H1 (cell line): ENCODE data around the gene NBEA. TPM values are rescaled to one million over a fixed set of nuclear protein-coding genes. Genes with fewer than 3 reads are reported as not detected.

Source experiments
- CTCF ChIA-PET: fragments of 300-600 bp; sonication (Branson Sonifier 250); formaldehyde crosslinking; loops from one replicate; lab custom pipeline; 2021; ENCODE audit not compliant: partially characterized antibody; lab: Charles Lee
- POLR2A ChIA-PET: fragments of 300-600 bp; sonication (Branson Sonifier 250); formaldehyde crosslinking; loops from one replicate; lab custom pipeline; 2021; ENCODE audit warnings: inconsistent platforms; ENCODE audit not compliant: partially characterized antibody; lab: Charles Lee
- DNase-seq, 2 experiments: peaks; one replicate each; pipeline versions ENCODE4 v3.0.0 to v3.0.0-alpha.2; 2010 to 2022; ENCODE audit warnings: low spot score in 2 of 2, low read depth in 1 of 2, mixed read lengths in 1 of 2
- FAIRE-seq: peaks from 2 replicates; lab custom pipeline; 2011; peaks lifted over from hg19 to GRCh38; lab: Jason Lieb, UNC
- H2AFZ ChIP-seq: 2 replicates; pipeline ENCODE4 v1.8.1; 2012; ENCODE audit warnings: low read length, inconsistent platforms
- H2AK5ac ChIP-seq: 2 replicates; pipeline ENCODE4 v1.6.1; 2013; ENCODE audit warnings: low read depth, low read length
- H2BK120ac ChIP-seq: replicated peaks from 2 replicates; pipeline ENCODE3; 2013; ENCODE audit warnings: low read depth, low read length, inconsistent platforms
- H2BK12ac ChIP-seq: 2 replicates; pipeline ENCODE4 v1.6.1; 2013; ENCODE audit warnings: low read depth, low read length
- H2BK15ac ChIP-seq: 2 replicates; pipeline ENCODE4 v1.6.1; 2013; ENCODE audit warnings: low read length
- H2BK20ac ChIP-seq: 2 replicates; pipeline ENCODE4 v1.6.1; 2013; ENCODE audit warnings: low read length
- H2BK5ac ChIP-seq: 2 replicates; pipeline ENCODE4 v1.6.1; 2013; ENCODE audit warnings: low read depth, low read length
- H3K14ac ChIP-seq: 2 replicates; pipeline ENCODE4 v1.6.1; 2013; ENCODE audit warnings: inconsistent platforms; ENCODE audit not compliant: insufficient read length
- H3K18ac ChIP-seq: 2 replicates; pipeline ENCODE4 v1.6.1; 2013; ENCODE audit warnings: low read length; ENCODE audit errors: extremely low read depth
- H3K23ac ChIP-seq: 2 replicates; pipeline ENCODE4 v1.6.1; 2013; ENCODE audit warnings: inconsistent platforms; ENCODE audit not compliant: insufficient read length
- H3K23me2 ChIP-seq: 2 replicates; pipeline ENCODE4 v1.6.1; 2013; ENCODE audit warnings: low read depth, low read length
- H3K27ac ChIP-seq: 2 replicates; pipeline ENCODE4 v1.6.1; 2011; ENCODE audit warnings: low read depth, low read length, inconsistent platforms
- H3K27me3 ChIP-seq, 4 experiments: replicated peaks in 1 of 4; 1 replicate in 1 of 4; 2 replicates in 3 of 4; pipeline versions ENCODE4 v1.6.1 to v1.8.1; 2011 to 2013; ENCODE audit warnings: low read length in 3 of 4, mild to moderate bottlenecking in 3 of 4, inconsistent platforms in 2 of 4, mixed read lengths in 2 of 4, moderate library complexity in 1 of 4; ENCODE audit not compliant: control insufficient read depth in 3 of 4, insufficient read depth in 3 of 4; ENCODE audit errors: extremely low read depth in 1 of 4
- H3K36me3 ChIP-seq, 4 experiments: 2 replicates each; pipeline versions ENCODE4 v1.6.1 to v1.8.1; 2011 to 2013; ENCODE audit warnings: mild to moderate bottlenecking in 4 of 4, low read length in 3 of 4, moderate library complexity in 2 of 4, control low read depth in 1 of 4, inconsistent platforms in 1 of 4; ENCODE audit not compliant: insufficient read depth in 4 of 4, control insufficient read depth in 2 of 4
- H3K4ac ChIP-seq: replicated peaks from 2 replicates; pipeline ENCODE3; 2013; ENCODE audit warnings: low read length, low read depth, mixed read lengths, inconsistent platforms; ENCODE audit not compliant: insufficient read length
- H3K4me1 ChIP-seq, 4 experiments: replicated peaks in 1 of 4; 1 replicate in 1 of 4; 2 replicates in 3 of 4; pipeline versions ENCODE4 v1.6.1 to v1.8.1; 2011 to 2013; ENCODE audit warnings: low read length in 3 of 4, inconsistent platforms in 2 of 4, mixed read lengths in 1 of 4; ENCODE audit not compliant: insufficient read depth in 4 of 4, control insufficient read depth in 3 of 4
- H3K4me2 ChIP-seq, 2 experiments: 2 replicates each; pipeline versions ENCODE4 v1.6.1 to v1.8.1; 2011 to 2013; ENCODE audit warnings: low read depth in 2 of 2, low read length in 2 of 2, control low read depth in 1 of 2, inconsistent platforms in 1 of 2, mild to moderate bottlenecking in 1 of 2; ENCODE audit not compliant: insufficient read depth in 1 of 2
- H3K4me3 ChIP-seq, 4 experiments: fragments of 200-600, 300-600 bp in 1 of 4; sonication (generic), shearing (Covaris generic), sonication (Bioruptor Twin) in 1 of 4; 2 replicates each; pipeline versions ENCODE4 v1.5.1 to v1.8.1; 2011 to 2016; ENCODE audit warnings: low read length in 4 of 4, low read depth in 3 of 4, control low read depth in 2 of 4, inconsistent platforms in 2 of 4, mild to moderate bottlenecking in 2 of 4, mixed read lengths in 1 of 4, moderate library complexity in 1 of 4; ENCODE audit not compliant: insufficient read depth in 2 of 4; ENCODE audit errors: extremely low read depth in 1 of 4
- H3K56ac ChIP-seq: replicated peaks from 2 replicates; pipeline ENCODE3; 2013; ENCODE audit warnings: low read depth, mild to moderate bottlenecking, mixed read lengths, low read length, inconsistent platforms; ENCODE audit not compliant: insufficient read length
- H3K79me1 ChIP-seq: 2 replicates; pipeline ENCODE4 v1.6.1; 2013; ENCODE audit warnings: low read depth, low read length, control low read depth
- H3K79me2 ChIP-seq, 2 experiments: 2 replicates each; pipeline versions ENCODE4 v1.6.1 to v1.8.1; 2012 to 2013; ENCODE audit warnings: low read length in 2 of 2, mild to moderate bottlenecking in 2 of 2, inconsistent platforms in 1 of 2; ENCODE audit not compliant: insufficient read depth in 2 of 2, control insufficient read depth in 1 of 2
- H3K9ac ChIP-seq, 4 experiments: replicated peaks in 1 of 4; 1 replicate in 1 of 4; 2 replicates in 3 of 4; pipeline versions ENCODE4 v1.6.1 to v1.8.1; 2011 to 2013; ENCODE audit warnings: low read depth in 3 of 4, low read length in 3 of 4, control low read depth in 2 of 4, mild to moderate bottlenecking in 2 of 4, moderate library complexity in 2 of 4, inconsistent platforms in 1 of 4; ENCODE audit errors: extremely low read depth in 1 of 4
- H3K9me3 ChIP-seq, 2 experiments: 2 replicates each; pipeline versions ENCODE4 v1.6.1 to v1.8.1; 2012 to 2013; ENCODE audit warnings: mild to moderate bottlenecking in 2 of 2, moderate library complexity in 2 of 2, control low read depth in 1 of 2, inconsistent platforms in 1 of 2, low read depth in 1 of 2, low read length in 1 of 2, mixed read lengths in 1 of 2; ENCODE audit not compliant: insufficient read depth in 2 of 2
- H4K20me1 ChIP-seq, 2 experiments: replicated peaks in 1 of 2; 2 replicates each; pipeline versions ENCODE3 to v1.8.1; 2011 to 2013; ENCODE audit warnings: inconsistent platforms in 2 of 2, low read length in 2 of 2, mild to moderate bottlenecking in 1 of 2; ENCODE audit not compliant: insufficient read depth in 2 of 2, control insufficient read depth in 1 of 2
- H4K5ac ChIP-seq: 2 replicates; pipeline ENCODE4 v1.6.1; 2013; ENCODE audit warnings: low read length, low read depth, mixed read lengths, inconsistent platforms; ENCODE audit not compliant: insufficient read length
- H4K8ac ChIP-seq: 2 replicates; pipeline ENCODE4 v1.8.0; 2013; ENCODE audit warnings: mild to moderate bottlenecking, moderate library complexity, low read length, inconsistent platforms; ENCODE audit not compliant: insufficient read depth; ENCODE audit errors: extremely low read depth
- H4K91ac ChIP-seq: replicated peaks from 2 replicates; pipeline ENCODE3; 2013; ENCODE audit warnings: low read length, mixed read lengths, inconsistent platforms; ENCODE audit not compliant: insufficient read length
- ASH2L ChIP-seq: fragments of 200-600, 300-600 bp; sonication (generic); IDR thresholded peaks from one replicate; pipeline ENCODE4 v1.7.1; 2017; ENCODE audit warnings: low read length
- ATF2 ChIP-seq: IDR thresholded peaks from 2 replicates; pipeline ENCODE4 v1.6.1; 2012; ENCODE audit warnings: low read length, inconsistent platforms
- BACH1 ChIP-seq: IDR thresholded peaks from 2 replicates; pipeline ENCODE4 v1.6.1; 2012; ENCODE audit warnings: low read length, improper control_type of control experiment
- KDM4A ChIP-seq: IDR thresholded peaks from one replicate; pipeline ENCODE4 v1.7.1; 2012; ENCODE audit warnings: low read depth, mild to moderate bottlenecking, moderate library complexity, low read length, inconsistent platforms; ENCODE audit not compliant: severe bottlenecking
- TAF1 ChIP-seq: IDR thresholded peaks from 2 replicates; pipeline ENCODE4 v1.6.1; 2011; ENCODE audit warnings: mild to moderate bottlenecking, low read depth, low read length
- TEAD4 ChIP-seq: IDR thresholded peaks from 2 replicates; pipeline ENCODE4 v1.6.1; 2012; ENCODE audit warnings: low read depth, low read length, inconsistent platforms, mixed read lengths
- WGBS, 2 experiments: shearing (Covaris generic) in 1 of 2; methylation state at CpG; one replicate each; pipeline versions ENCODE4 v1.1.6 to v1.1.7; 2013 to 2015; ENCODE audit warnings: low lambda C conversion rate in 2 of 2, mixed read lengths in 2 of 2, inconsistent platforms in 1 of 2, low coverage in 1 of 2, missing lambda C conversion rate in 1 of 2; ENCODE audit not compliant: insufficient replicate concordance in 2 of 2, insufficient coverage in 1 of 2, insufficient read length in 1 of 2; ENCODE audit errors: extremely low coverage in 1 of 2, missing lambda C conversion rate in 1 of 2; 5-methylcytosine and 5-hydroxymethylcytosine counted together
- polyA plus RNA-seq, 7 experiments: library from polyadenylated mRNA; depleted of rRNA in 3 of 7; stranded (reverse) in 5 of 7; unstranded in 2 of 7; fragments of >200 nt in 5 of 7; fragments of 200-250 nt in 2 of 7; gene quantifications; 1 replicate in 5 of 7; 2 replicates in 1 of 7; 4 replicates in 1 of 7; pipeline versions ENCODE4 v1.2.1 to v1.2.3, GENCODE V29; 2011 to 2013; ENCODE audit warnings: missing spikeins in 2 of 7, mixed read lengths in 2 of 7
- total RNA-seq: library from RNA; stranded (reverse); fragmentation: NEBNext Ultra II Directional; extraction: Animal tissue kit (Norgen Biotek cat#: 25700); gene quantifications from 2 replicates; pipeline ENCODE4 v1.2.1, GENCODE V29; 2021

NBEA gene
- total and polyA plus RNA-seq, 2 of the 8 experiments (the other 6 are each of a cell fraction or from before 2014, with no cell fraction given) = 14.2 to 21.5 TPM

GRCh38 chr13:35225582-35225981 lies 283.5 kb downstream of the NBEA start:
- Histone ChIP-seq H3K4me3 (no peak overlapping the region), H2BK5ac (no peak overlapping the region), H3K18ac (no peak overlapping the region; the same call in 1 of the 2 replicates), H3K23me2 (no peaks in the 10 kb centered on the region), H3K27ac (no peak overlapping the region), H2BK120ac (no peak overlapping the region), H4K8ac (no peak overlapping the region), H3K79me1 (no peaks in the 10 kb centered on the region), H3K56ac (no peak overlapping the region), H2BK20ac (no peak overlapping the region), H4K20me1 (no peaks in the 10 kb centered on the region), H3K23ac (no peak overlapping the region), H3K4me1 (peaks cover 3 to 8% (median 4%) of the 10 kb centered on the region in 4 experiments; a peak in 5 of 7 replicates), H3K4me2 (0 out of 4 replicates have a peak overlapping the region, but pooled peaks of 1 of the 2 experiments have one; percentile 31), H3K79me2 (no peaks in the 10 kb centered on the region), H2AK5ac (no peak overlapping the region), H3K36me3 (no peaks in the 10 kb centered on the region), H3K4ac (no peak overlapping the region), H2BK15ac (no peak overlapping the region), H3K9ac (no peak overlapping the region), H4K91ac (no peak overlapping the region), H3K9me3 (no peaks in the 10 kb centered on the region), H3K14ac (no peak overlapping the region), H4K5ac (no peak overlapping the region), H3K27me3 (no peaks in the 10 kb centered on the region), H2BK12ac (no peak overlapping the region), H2AFZ (no peak overlapping the region)
- no peak for FAIRE-seq
- WGBS, 2 experiments = 86% methylated on average over 2 of the region's 2 CpGs; no CpG with 5 or more reads in 1 of the 2 experiments
- CTCF ChIA-PET = interaction anchor here (1.0 to 1.2 kb wide), 3 partner anchors 31 to 497 kb away, joined by 3 read pairs; no protein-coding TSS in a partner anchor
- TF ChIP-seq TEAD4 (no peak), ATF2 (no peak), BACH1 (no peak), ASH2L (no peak), KDM4A (no peak), TAF1 (no peak)
- POLR2A ChIA-PET = interaction anchor here (0.8 kb wide), 1 partner anchor 23 kb away, joined by 3 read pairs; no protein-coding TSS in a partner anchor
- no peak for DNase-seq
